NCI-H2196 (cell line): ENCODE measurements around the gene MEX3D.

Experiments used
- DNase-seq: peaks from one replicate; lab custom pipeline; 2025; ENCODE audit not compliant: unreplicated experiment; lab: John Stamatoyannopoulos, UW

Gene MEX3D

GRCh38 chr19:1598777-1599459, 30.8 kb upstream of the MEX3D start:
- no peak for DNase-seq

DNA sequence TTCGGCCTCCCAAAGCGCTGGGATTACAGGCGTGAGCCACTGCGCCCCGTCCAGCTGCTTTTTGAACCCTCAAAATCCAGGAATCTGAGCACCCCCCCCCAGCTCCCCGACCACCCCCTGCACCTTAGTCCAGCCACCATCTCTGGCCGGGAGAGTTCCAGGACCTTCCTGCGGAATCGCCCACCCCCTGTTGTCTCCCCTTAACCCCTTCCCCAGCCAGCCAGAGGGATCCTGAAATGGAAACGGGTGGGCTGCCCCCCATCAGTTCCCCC, 25.3 kb upstream of the MEX3D start:
- no peak for DNase-seq

DNA sequence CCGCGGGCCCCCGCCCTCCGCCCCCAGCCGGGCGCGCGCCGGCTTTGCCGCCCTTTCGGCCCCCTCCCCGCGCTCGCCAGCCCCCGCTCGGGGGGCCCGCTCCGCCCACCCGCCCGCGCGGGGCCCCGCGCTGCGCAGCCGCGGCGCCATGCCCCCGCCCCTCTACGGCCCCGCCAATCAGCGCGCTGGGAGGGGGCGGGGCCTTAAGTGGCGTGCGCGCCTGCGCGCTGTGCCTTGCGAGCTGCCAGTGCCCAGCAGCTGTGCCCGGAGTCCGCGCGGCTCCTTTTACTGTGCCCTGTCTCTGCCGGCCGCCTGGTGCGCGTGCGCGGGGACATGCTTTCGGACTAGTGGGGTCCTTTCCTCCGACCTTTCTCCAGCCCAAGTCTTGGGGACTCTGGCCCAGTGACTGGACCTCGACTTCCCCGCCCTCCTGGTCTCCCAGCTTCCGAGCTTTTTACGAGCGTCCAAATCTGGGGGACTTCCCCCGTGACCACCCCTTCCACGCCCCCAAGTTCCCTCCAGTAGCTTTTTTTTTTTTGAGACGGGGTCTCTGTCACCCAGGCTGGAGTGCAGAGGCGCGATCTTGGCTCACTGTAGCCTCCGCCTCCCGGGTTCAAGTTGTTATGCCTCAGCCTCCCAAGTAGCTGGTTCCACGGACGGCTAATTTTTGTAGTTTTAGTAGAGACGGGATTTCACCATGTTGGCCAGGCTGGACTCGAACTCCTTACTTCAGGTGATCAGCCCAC, 24.8 kb upstream of the MEX3D start, which contains the start of gene MBD3:
MBD3 (minus strand) TSS at position 111 of the 746 bp plus-strand sequence. CDS start 234 bp downstream, outside the sequence.
- DNase-seq = peak; percentile 96

DNA sequence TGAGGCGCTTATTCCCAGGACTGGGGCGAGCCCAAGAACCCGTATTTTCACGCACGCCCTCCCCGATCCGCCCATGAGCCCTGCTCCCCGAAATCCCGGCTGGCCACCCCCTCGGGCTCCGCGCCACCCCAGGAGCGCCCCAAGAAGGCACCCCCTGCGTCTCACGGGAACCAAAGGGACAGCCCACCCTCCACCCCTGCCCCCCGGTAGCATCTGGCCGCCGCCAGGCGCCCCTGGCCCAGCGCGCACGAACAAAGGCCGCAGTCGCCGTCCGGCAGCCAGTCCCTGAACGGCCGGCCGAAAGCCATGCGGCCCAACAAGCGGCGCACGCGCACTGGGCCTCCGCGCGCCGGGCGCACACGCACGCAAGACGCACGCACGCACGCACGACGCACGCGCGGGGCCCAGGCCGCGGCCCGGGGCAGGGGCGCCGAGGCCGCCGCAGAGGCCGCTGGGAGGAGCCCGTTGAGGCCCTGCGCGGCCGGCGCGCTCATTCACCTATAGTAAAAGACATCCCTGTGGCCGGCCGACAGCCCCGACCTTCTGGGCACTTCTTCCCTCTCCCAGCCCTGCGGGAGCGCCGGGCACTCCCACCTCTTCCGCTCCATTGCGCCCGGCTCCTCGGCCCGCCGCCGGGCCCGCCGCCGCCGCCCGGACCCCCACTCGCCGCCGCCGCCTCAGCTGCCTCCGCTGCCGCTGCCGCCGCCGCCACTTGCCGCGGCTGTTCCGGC, 24.1 kb upstream of the MEX3D start:
- peak; percentile 92 for DNase-seq

GRCh38 chr19:1591421-1592023, 23.4 kb upstream of the MEX3D start:
- DNase-seq = no peak

- DNase-seq = no peak
Measured at GRCh38 chr19:1590641-1591397, 22.7 kb upstream of the MEX3D start.

GRCh38 chr19:1587872-1588271, 19.7 kb upstream of the MEX3D start:
- DNase-seq = no peak

DNA sequence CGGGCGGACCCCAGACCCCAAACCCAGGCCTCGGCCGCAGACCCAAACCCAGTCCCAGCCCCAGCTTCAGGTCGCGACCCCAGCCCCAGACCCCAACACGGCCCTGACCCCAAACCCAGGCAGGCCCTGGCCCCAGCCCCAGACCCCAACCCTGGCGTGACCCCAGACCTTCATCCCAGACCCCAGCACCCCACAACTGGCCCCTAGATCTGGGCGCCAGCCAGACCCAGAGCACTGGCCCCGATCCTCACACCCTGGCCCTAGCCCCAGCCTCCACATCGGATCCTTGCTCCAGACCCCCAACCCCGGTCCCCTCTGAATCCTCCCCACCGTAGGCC, 17.1 kb upstream of the MEX3D start:
- DNase-seq = no peak

- no peak for DNase-seq
Measured at GRCh38 chr19:1584500-1585242, 16.5 kb upstream of the MEX3D start.

DNA sequence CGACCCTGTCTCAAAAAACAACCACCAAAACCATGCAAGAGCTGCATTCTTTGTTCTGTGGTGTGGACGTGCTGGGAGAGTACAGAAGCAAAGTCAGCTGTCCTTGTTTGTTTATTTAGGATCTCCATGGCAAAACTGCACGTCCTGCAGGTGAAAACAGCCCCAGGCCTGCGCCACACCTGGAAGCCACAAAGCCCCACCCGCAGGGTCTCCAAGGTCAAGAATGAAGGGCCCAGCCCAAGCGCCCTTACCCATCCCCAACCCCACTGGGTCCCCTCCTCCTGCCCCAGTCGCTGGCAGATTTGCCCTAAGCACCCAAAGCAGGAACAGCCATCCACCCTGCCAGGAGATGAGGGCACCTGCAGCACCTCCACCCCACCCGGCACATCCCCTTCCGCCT, 14.1 kb upstream of the MEX3D start:
- peak; percentile 47 for DNase-seq

DNA sequence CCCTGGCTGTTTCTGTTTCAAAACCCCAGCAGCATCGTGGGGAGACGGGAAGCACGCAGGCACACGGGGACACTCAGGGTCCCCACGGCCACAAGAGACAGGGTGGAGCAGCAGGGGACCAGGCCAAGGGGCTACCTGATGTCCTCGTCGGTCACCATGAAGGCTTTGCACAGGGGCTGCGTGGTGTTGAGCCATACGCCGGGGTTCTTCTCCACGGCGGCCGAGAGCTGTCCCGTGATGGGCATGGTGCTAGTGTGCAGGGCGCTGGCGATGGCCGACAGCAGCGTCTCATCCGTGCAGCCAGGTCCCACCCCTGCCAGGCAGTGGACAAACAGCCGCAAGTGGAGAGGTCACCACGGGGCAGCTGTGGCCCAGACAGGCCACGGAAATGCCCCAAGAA, 12.8 kb upstream of the MEX3D start:
- no peak for DNase-seq

GRCh38 chr19:1580382-1580781, 12.3 kb upstream of the MEX3D start:
- DNase-seq = no peak

DNA sequence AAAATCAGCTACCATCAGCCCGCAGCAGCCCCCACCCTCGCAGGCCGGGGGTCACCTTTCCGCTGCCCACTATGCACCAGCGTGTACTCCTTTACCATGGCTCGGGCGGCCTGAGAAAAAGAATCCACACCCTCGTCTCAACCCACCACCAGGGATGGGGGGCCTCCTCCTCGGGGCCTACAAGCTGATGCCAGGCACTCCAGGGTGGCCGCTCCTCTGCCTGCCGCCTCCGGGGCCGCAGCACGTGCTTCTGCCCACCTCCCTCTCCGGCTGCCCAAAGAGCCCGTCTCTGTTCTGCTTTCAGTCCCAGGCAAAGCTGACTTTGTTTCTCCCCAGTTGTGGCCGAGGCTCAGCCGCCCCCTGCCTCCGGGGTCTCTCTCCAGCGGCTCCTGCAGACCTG, 11.1 kb upstream of the MEX3D start:
- DNase-seq = no peak

DNA sequence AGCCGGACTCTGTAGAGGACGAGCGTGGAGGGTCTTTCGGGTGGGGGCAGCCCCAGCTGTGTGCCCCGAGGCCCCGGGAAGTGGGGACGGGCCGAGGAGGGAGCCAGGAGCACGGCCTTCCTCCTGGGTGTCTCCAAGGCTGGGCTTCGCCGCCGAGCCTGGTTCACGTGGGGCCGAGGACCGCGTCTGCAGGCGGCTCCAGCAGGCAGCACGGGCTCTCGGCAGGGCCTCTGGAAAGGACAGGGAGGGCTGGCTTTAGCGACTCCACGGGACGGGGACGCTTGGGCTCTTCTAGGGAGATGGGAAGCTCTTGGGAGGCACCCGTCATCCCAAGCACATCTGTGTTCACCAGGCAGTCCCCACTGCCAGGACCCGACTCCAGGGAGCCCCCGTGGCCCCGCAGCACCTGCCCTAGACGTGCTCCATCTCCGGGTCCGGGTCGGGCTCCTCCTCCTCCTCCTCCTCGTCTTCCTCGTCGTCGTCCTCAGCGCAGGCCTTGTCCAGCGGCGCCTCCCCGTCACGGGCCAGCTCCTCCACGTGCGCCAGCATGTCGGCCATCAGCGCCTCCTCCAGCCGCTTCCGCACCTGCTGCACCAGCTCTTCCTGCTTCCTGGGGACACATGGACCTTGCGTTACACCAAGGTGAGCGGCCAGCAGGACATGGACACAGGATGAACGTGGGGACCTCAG, 9.9 kb upstream of the MEX3D start:
- peak; percentile 74 for DNase-seq

DNA sequence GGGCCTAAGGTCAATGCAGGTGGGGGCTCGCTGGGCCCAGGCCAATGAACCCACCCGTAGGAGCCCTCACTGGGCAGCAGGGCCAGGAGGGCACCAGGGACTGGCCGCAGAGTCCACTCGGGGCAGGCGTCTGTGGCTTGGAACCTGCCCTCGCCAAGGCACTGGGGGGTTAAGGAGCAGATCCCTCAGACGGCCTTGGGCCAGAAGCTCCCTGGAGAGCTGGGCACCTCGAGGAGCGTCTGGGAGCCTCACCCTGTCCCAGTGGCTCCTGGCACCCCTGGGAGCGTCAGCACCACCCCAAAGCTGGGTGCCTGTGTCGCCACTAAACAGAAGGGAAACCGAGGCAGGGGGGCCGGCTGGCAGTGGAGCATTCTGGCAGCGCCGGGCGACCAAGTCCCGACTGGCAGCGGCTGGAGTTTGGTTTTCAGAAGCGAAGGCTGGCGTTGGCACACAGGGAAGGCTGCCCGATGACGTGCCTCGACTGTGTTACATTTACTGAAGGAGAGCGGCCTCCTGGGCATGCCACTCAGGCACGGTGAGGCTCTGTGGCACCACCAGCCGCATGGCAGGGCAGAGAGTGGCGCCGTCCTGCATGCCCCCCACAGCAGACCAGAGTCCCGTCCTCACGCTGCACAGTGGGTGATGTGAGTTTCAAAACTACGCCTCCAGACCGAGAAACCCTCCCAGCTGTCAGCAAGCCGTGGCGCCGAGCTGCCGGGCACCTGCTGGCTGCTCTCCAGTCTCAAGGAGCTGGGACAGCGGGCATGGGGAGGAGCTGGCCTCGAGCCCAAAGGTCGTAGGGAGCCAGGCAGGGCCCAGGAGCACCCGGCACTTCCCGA, 9.2 kb upstream of the MEX3D start:
- DNase-seq = peak; percentile 90

GRCh38 chr19:1576242-1577089, 8.3 kb upstream of the MEX3D start:
- no peak for DNase-seq

- no peak for DNase-seq
Measured at GRCh38 chr19:1575323-1576241, 7.5 kb upstream of the MEX3D start.
